ENCODE measurements around the gene NKX2-4. TPM values are rescaled to one million over a fixed set of nuclear protein-coding genes. Genes with fewer than 3 reads are reported as not detected.

Gene NKX2-4
- total RNA-seq, 4 donors from 2014 or later: not detected

GRCh38 chr20:21361266-21361665 is 36.1 kb downstream of the NKX2-4 start:
- intact Hi-C loops (cut with DNase I; ENCODE audit: low total_unique reads): no loop called here
- TF ChIP-seq POLR2A (IDR thresholded peaks at IDR 0.05): no peak
- TF ChIP-seq CTCF (IDR thresholded peaks at IDR 0.05): no peak
- no peak for DNase-seq (ENCODE audit: low spot score in 2 of 2)
- WGBS, 2 donors: 67 to 80% methylated on average over 2 of the region's 2 CpGs
- H3K4me3 ChIP-seq (ENCODE audit: low read depth, poor library complexity, severe bottlenecking): no peak overlapping the region

- WGBS, 2 donors: 83 to 97% methylated on average over 1 of the region's 1 CpG
- no peak overlapping the region for H3K4me3 ChIP-seq (ENCODE audit: low read depth, poor library complexity, severe bottlenecking)
- intact Hi-C loops (cut with DNase I; ENCODE audit: low total_unique reads): no loop called here
- no peak for DNase-seq (ENCODE audit: low spot score in 2 of 2)
- no peak for TF ChIP-seq POLR2A (IDR thresholded peaks at IDR 0.05)
- TF ChIP-seq CTCF (IDR thresholded peaks at IDR 0.05): no peak
These were observed 36.6 kb downstream of the NKX2-4 start for GRCh38 chr20:21360705-21361104.

- H3K4me3 ChIP-seq (ENCODE audit: low read depth, poor library complexity, severe bottlenecking): no peak overlapping the region
- TF ChIP-seq CTCF (IDR thresholded peaks at IDR 0.05) (no peak), POLR2A (IDR thresholded peaks at IDR 0.05) (no peak)
- DNase-seq (ENCODE audit: low spot score in 2 of 2): no peak
- intact Hi-C loops (cut with DNase I; ENCODE audit: low total_unique reads): no loop called here
- WGBS, 2 donors: 90 to 95% methylated on average over 5 of the region's 5 CpGs
These were observed 38.6 kb downstream of the NKX2-4 start for GRCh38 chr20:21358737-21359136.

GRCh38 chr20:21357844-21358243 is 39.5 kb downstream of the NKX2-4 start:
- intact Hi-C loops (cut with DNase I; ENCODE audit: low total_unique reads): no loop called here
- DNase-seq (ENCODE audit: low spot score in 2 of 2): no peak
- 52 to 65% methylated on average over 1 of the region's 1 CpG for WGBS, 2 donors

GRCh38 chr20:21356386-21356785 is 40.9 kb downstream of the NKX2-4 start:
- H3K4me3 ChIP-seq (ENCODE audit: low read depth, poor library complexity, severe bottlenecking): no peak overlapping the region
- no peak for DNase-seq (ENCODE audit: low spot score in 2 of 2)
- intact Hi-C loops (cut with DNase I; ENCODE audit: low total_unique reads): no loop called here
- no peak for TF ChIP-seq POLR2A (IDR thresholded peaks at IDR 0.05)
- TF ChIP-seq CTCF (IDR thresholded peaks at IDR 0.05): no peak

More at GRCh38 chr20:21357844-21358243, 39.5 kb downstream of the NKX2-4 start:
- no peak for TF ChIP-seq CTCF (IDR thresholded peaks at IDR 0.05)
- TF ChIP-seq POLR2A (IDR thresholded peaks at IDR 0.05): no peak
- H3K4me3 ChIP-seq (ENCODE audit: low read depth, poor library complexity, severe bottlenecking): no peak overlapping the region

GRCh38 chr20:21355981-21356380 is 41.3 kb downstream of the NKX2-4 start:
- intact Hi-C loops (cut with DNase I; ENCODE audit: low total_unique reads): no loop called here
- TF ChIP-seq POLR2A (IDR thresholded peaks at IDR 0.05) (no peak), CTCF (IDR thresholded peaks at IDR 0.05) (no peak)
- no peak overlapping the region for H3K4me3 ChIP-seq (ENCODE audit: low read depth, poor library complexity, severe bottlenecking)
- 48 to 100% methylated on average over 1 of the region's 1 CpG for WGBS, 2 donors
- no peak for DNase-seq (ENCODE audit: low spot score in 2 of 2)
